ENCODE data around the gene ZBTB20.

DNA sequence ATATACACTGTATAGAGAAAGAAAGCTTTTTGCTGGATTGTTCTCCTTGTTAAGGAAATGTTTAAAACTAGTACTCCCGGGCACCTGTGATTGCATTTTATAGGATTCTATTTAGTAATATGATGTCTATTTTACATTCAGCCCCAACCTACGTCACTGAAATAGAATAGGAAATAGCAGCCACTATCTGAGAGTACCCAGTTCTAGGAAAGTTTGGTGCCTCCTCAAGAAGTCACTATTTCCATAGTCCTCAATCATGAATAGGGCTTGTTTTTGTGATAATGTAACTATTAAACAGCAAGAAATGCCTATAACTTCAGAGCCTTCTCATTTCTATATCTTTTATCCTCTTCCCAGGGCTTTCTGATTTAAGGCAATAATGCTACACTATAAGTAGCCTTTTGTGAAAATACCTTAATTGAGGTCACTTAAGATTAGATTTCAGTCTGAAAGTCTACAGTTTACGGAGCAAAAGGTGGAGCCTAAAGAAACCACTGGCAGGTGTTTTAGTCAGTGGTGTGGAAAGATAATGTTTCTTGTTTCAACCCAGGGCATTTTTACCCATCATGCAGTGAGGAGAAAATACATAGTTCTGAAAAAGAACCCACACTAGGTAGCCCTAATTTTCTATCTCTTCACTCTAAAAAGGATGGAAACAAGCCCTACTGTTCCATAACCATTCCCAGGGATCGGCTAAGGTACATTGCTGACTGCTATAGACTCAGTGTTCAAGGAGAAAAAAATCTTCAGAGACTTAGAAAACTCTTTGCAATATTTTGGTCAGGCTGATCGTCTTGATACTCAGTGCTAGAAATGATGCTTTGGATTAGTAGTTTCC, 814.5 kb downstream of the ZBTB20 start:
- TF ChIP-seq, protein P1, sequence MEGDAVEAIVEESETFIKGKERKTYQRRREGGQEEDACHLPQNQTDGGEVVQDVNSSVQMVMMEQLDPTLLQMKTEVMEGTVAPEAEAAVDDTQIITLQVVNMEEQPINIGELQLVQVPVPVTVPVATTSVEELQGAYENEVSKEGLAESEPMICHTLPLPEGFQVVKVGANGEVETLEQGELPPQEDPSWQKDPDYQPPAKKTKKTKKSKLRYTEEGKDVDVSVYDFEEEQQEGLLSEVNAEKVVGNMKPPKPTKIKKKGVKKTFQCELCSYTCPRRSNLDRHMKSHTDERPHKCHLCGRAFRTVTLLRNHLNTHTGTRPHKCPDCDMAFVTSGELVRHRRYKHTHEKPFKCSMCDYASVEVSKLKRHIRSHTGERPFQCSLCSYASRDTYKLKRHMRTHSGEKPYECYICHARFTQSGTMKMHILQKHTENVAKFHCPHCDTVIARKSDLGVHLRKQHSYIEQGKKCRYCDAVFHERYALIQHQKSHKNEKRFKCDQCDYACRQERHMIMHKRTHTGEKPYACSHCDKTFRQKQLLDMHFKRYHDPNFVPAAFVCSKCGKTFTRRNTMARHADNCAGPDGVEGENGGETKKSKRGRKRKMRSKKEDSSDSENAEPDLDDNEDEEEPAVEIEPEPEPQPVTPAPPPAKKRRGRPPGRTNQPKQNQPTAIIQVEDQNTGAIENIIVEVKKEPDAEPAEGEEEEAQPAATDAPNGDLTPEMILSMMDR (IDR thresholded peaks at IDR 0.05; ENCODE audit: insufficient read depth, low read length, poor library complexity, severe bottlenecking): no peak
- TF ChIP-seq EZH2phosphoT487 (conservative IDR thresholded peaks at IDR 0.05; ENCODE audit: low read length): no peak

All from SU-DHL-6 (cell line).